Dermis microvascular lymphatic vessel endothelial cell (primary cell): Measurements from ENCODE around the gene SOCS3. TPM values are rescaled to one million over a fixed set of nuclear protein-coding genes. Genes with fewer than 3 reads are reported as not detected.

ENCODE experiments used
- DNase-seq, 2 donors: peaks; one replicate each; pipeline versions ENCODE4 v3.0.0 to v3.0.0-alpha.2; 2010; ENCODE audit warnings: low read depth in 2 of 2
- total RNA-seq: library from RNA; depleted of rRNA; stranded (reverse); fragments of >200 nt; gene quantifications from 2 replicates; pipeline ENCODE4 v1.2.1, GENCODE V29; 2014

The SOCS3 gene
- total RNA-seq, 1 donor from 2014 or later: 35.8 TPM

DNA sequence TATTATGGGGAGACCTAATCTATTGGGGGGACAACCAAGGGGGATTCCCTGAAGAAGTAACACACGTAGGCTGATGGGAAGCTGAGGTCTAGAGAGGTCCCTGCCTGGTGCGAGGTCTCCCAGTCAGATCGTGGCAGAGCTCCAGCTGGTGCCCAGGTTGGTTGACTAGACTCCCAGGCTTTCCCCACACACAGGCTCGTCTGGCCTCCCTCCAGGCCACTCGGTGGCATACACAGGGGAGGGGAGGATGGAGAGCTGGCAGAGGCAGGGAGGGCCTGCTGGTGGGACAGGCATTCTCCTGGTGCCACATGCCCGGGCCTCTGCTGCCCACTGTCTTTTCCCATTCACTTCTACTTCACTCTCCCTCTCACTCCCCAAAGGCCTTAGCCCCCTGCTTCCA is 8.5 kb upstream of the SOCS3 start:
- no peak for DNase-seq

DNA sequence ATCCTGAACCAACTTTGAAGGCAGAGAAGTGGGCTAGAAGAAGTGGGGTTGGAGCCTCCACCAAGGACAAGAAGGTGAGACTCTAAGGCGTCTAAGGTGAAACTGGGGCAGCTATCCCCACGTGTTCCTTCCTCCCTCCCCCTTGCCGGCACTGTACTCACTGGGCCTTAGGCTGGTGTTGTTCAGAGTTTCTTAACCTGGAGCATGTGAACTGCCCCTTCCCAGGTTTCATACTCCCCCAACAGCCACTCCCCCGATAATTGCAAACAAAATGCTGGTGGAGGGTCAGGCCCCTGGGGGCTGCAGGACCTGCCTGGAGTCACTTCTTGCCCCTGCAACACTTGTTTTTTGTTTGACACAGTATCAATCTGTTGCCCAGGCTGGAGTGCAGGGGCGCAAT is 7.3 kb upstream of the SOCS3 start:
- DNase-seq: no peak

DNA sequence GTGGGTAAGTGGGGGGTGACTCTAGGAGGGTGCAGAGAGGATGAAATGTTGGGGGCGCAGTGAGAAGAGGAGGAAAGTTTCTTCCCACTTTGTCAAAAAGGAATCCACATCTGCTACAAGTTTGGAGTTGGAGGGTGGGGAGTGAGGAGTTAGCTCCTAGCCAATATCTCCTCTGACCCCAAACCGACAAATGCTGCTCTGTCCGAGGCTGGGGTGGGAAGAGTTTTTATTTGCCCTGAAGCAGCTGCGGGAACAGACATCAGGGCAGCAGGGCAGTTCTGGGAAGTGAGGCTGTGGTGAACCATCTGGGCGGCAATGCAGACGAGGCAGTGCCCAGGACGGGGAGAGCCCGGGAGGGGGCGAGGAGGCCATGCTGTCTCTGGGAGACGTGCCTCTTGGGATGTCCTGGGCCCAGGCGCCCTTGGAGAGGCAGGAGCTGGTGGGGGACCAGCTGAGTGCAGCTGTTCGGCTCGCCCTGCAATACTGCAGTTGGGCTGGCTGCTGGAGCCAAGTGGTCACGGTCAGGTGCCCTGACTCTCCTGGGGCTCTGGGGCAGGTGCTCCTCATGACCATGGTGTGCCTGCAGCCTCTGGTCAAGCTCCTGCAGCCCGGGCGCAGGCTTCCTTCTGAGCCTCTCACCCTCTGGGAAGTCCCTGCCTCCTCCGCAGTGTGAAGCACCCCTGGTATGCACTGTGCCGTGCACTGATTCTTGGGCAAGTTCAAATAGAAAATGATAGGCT is 6.4 kb upstream of the SOCS3 start:
- no peak for DNase-seq

DNA sequence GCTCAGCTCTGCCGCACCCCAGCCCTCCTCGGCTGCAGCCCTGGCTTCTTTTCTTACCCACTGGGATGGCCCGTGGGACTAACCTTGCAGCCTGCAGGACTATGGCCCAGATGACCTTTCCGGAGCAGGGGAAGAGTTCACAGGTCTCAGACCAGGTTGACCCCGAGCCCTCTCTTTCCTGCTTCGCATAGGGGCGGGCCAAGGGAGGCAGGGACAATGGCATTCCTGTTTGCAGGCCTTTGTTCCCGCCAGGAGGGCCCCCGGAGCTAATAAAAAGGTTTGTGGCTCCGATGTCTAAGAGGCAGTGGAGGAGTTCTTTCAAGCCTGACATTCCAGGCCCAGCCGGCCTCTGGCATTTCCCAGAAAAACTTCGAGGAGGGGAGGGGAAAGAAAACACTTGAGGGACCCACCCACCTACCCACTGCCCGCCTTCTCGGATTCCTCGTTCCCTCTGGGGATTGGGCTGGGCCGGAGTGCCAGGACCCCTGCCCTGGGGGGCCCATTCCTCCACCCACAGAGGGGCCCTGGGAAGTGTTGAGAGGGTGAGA is 5.8 kb upstream of the SOCS3 start:
- no peak for DNase-seq

DNA sequence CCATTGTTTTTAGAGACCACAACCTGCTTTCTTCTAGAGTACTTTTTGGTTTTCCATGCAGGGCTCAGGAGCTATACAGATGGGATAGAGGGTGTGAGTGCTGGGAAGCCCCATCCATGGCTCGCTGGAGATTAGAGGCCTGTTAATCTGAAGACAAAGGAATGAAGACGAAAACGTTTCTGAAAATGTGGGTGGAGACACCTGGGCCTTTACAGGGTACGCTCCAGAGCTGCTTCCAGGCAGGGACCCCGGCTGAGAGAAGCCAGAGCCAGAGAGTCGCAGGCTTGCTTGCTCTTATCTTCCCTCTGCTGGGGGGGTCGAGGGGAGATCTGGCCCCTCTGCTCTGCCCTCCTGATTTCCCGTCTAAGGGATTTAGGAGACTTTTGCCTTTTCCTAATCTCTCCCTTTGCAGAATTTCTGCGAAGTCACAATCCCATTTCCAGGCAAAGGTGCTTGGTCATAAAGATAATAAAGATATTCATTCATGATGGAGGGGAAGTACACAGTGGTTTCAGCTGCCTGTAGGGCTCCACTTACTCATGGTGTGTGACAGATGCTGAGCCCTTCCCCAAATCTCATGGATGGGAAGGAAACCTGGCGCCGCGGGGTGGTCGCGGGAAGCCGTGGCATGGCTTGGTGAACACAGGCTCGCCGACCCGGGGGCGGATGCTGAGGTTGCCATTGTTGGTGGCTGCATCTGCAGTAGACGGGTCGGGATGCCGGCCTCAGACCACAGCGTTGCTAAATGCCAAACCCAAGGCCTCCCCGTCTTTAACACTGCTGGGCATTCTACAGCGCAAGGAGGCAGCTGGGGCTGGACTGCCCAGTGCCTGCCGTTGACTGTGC is 4.8 kb upstream of the SOCS3 start:
- DNase-seq: no peak

DNA sequence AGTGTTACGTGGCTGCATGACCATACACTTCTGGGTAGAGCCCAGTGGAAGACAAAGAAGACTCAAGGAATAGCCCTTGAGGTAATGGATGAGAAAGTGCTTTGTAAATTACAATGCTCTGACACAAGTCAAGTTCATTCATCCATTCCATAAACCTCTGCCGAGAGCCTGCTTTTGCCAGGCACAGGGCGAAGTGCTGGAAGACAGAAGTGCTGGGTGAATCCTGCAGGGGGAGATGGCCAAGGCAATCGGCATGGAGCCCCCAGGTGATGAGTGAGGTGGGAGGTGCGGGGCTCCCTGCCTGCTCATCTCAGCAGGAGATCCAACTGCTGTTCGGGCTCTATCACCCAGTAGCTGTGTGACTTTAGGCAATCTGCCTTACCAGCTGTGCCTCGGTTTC is 2.8 kb upstream of the SOCS3 start:
- DNase-seq: no peak

DNA sequence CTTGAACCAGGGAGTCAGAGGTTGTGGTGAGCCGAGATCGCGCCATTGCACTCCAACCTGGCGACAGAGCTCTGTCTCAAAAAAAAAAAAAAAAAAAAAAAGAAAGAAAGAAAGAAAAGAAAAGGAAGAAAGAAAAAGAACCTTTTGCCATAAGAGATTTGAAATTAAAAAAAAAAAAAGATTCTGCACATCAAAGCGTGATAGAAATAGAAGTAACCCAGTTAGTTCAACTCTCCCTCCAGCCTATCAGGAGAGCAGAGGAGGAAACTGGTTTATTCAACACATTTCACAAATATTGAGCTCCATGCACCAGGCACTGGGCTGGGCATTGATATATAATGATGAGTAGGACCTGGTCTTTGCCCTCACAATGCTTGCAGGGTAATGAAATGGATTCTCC is 2.4 kb upstream of the SOCS3 start:
- no peak for DNase-seq

DNA sequence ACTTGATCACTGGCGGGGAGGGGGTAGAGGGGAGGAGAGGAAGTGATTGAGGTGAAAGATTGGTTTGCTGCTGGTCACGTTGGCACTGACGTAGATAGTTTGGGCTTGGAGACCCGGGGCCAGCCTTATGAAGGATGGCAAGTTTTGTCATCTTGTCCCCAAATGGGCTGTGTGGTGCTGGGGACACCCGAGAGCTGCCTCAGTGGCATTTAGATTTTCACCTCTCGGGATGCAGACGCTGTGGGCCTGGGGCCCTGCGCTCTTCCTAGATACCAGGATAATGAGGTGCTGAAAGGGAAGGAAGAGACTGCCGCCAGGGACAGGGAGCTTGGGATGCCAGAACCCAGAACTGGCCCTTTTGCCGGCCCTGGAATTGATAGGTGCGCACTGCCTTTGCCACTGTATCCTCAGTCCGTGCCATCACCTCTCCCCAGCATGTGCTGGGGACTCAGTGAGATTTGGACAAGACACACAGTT is 1.4 kb upstream of the SOCS3 start:
- DNase-seq: no peak

DNA sequence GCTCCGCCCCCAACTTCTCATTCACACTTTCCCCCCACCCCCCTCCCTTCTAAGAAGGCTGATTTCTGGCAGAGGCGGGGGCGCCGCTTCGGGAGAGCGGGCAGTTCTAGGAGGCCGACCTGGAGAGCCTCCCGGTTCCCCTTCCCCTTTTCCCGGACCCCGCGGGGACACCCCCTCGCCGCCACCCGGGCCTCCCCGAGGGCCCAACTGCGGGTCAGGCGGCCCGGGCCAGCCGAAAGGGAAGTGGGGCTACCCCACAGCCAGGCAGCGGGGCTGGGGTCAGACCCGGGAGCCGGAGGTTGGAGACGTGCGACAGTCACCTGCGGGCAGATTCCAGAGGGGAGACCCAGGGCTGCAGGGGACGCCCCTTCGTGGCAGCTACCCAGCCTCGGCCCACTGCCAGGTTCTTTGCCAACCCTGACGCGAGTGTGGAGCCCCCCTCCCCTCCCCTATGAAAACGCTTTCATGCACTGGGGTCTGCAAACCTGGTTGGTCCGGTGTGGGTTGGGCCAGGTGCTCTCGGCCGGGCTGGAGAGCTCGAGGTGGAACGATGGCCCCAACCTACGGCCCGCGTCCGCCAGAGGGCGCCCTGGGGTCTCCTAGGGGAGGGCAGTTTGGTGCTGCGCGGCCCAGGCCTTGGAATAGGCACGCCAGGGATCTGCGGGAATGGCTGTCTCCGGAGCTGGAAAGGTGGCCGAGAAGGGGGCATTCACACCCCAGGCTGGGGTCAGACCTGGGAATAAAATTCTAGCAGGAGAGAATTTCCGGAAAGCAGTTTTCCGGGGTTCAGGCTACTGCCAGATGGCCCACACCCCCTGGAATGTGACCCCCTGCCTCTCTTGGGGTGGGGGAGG is 721 bp upstream of the SOCS3 start:
- peak in 1 of 2 donors; percentile 87 for DNase-seq

DNA sequence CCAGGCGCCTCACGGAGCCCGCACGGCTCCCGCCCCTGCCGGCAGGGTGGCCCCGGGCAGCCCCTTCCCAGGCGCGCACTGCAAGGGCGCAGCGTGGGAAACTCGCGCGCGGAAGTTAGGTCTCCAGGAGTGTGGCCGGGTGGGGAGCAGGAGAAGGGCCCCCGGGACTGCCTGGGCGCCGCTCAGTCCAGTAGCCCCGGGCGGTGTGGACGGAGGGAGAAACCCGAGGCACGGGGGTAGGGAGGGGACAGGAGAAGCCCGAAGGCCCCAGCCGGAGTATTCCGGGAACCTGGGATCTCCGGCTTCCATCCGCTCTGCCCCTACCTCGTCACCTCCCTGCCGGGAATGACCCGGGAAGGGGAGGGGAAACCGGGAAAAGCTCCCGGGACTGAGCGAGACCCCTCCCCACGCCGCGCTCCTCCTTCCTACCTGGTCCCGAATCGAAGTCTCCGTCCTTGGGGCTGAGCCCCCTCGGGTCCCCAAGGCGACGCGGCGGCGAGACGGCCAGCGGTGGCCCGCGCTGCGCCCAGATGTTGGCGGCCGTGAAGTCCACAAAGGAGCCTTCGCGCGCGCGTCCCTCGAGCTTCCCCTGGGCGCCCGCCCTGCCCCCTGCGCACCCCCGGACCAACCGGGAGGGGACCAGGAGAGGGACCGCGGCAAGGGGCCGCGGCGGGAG is 418 bp downstream of the SOCS3 start:
- peak in 1 of 2 donors; percentile 43 for DNase-seq

DNA sequence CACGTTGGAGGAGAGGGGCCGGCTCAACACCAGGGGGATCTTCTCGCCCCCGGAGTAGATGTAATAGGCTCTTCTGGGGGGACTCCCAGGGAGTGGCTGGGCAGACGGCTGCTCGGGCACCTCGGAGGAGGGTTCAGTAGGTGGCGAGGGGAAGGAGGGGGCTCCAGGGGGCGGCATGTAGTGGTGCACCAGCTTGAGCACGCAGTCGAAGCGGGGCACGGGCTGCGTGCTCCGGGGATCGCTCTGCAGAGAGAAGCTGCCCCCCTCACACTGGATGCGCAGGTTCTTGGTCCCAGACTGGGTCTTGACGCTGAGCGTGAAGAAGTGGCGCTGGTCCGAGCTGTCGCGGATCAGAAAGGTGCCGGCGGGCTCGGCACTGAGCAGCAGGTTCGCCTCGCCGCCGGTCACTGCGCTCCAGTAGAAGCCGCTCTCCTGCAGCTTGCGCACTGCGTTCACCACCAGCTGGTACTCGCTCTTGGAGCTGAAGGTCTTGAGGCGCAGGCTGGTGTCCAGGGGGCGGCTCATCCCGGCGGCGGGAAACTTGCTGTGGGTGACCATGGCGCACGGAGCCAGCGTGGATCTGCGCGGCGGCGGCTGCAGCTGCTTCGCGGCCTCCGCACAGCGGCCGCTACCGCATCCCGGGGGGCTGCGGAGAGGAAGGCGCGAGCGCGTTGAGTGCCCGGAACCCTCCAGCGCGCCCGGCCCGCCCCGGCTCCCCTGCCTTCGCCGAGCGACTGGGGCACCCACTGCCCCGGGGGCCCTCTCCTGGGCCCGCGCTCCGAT is 1.1 kb downstream of the SOCS3 start:
- peak in 1 of 2 donors; percentile 74 for DNase-seq

DNA sequence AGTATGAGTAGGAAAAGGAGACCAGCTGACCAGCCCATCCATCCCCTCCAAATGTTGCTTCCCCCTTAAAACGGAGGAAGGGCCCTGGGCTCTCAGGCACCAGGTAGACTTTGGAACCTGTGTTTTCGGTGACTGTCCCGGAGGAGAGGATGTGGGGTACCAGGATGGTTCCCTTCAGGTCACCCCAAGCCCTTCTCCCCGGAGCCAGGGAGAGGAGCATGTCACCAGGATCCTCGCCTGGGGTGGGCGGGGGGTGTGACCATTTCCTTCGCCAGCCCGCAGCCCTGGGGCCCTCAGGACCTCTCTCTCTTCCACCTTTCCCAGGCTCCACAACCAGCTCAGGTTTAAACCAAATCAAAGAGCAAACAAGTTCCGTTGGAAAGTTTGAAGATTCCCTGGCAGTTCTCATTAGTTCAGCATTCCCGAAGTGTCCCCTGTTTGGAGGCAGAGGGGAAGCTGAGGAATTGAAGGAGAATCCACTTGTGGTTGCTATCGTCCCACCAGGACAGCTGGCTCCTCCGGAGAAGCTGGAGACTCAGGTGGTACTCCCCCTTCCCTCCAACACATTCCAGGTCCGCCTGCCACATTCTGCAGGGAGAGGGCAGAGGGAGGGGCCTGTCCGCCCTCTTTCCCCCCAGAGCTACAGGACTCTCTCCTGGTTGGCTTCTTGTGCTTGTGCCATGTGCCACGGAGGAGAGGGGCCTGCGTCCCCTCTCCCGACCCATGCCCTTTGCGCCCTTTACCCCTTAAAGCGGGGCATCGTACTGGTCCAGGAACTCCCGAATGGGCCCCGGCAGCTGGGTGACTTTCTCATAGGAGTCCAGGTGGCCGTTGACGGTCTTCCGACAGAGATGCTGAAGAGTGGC is 2.0 kb downstream of the SOCS3 start:
- DNase-seq: no peak

DNA sequence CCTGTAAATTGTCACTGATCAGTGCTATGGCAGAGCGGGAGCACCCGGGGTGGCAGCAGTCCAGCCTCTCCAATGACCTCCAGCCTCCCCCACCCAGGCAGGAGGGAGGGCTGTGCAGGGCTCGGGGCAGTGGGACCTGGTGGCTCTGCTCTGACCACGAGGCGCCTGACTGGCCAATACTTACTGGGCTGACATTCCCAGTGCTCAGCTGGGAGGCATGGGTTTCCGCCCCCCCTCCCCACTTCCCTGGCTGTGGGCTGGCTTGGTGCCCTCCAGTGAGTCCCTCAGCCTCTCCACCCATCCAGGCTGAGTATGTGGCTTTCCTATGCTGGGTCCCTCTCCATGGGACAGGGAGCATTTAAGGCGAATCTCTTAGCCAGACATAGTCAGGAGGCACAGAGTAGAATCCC is 2.7 kb downstream of the SOCS3 start:
- peak; percentile 72 to 88 for DNase-seq

DNA sequence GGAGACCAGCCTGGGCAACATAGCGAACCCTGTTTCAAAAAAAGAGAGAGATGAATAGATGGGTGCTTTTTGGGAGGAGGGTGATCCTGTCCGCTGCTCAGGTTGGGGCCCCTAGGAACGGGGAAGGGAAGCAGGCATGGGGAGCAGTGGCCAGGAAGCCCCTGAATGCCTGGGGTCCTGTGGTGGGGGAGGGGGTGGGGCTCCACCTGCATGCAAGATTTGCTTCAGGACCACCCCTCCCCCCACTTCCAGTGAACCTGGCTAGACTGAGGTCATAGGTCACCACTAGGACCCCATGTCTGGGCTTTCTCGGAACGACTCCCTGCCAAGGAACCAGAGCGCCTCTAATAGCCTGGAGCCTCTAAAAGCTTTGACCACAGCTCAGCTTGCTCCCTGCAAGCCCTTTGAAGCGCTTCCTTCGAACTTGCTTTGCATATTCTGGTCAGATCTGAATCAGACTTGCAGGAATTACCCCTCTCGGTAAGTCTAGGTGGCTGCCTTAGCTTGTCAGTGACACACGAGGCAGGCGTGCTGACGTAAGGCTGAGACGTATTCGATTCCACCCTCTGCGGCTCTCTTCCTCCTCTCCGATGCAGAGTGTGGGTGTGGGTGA is 3.7 kb downstream of the SOCS3 start:
- no peak for DNase-seq

DNA sequence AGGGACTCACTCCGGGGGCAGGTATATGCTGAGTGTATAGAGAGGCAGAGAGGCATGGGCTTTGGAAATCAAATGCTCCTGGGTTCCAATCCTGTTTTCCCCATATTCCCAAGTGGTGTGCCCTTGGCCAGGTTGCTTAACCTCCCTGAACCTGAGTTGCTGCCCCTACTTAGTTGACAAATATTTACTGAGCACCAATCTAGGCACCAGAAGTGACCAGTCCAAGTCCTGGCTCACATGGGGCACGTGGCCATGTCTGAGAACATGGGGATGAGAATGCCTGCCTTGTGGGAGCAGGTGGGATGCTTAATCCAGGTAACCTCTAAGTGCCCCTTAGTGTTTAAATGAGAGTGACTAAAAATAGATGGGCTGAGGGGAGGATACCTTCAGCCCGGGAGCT is 4.2 kb downstream of the SOCS3 start:
- no peak for DNase-seq

DNA sequence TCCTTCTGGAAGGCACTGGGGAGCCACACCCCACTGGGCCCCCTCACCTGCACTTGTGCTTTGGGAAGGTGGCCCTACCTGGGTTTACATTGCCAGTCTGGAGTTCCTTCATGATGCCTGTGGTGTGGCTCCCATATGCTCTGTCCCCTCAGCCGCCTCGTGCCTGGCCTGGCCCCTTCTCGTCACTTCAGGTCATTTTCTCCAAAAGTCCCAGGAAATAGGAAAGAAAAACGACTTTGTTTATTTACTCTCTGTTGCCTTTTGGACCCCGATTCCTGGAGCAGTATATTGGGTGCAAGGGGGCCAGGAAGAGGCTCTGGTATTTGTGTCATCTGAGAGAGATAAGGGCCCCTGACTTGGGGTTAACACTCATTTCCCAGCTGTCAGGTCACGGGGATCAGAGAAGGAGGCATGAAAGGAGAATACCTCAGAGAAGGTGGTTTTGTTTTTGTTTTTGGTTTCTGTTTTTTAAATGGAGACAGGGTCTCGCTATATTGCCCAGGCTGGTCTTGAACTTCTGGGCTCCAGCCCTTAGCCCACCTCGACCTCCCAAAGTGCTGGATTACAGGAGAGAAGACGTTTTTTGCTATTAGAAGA is 4.7 kb downstream of the SOCS3 start:
- no peak for DNase-seq

DNA sequence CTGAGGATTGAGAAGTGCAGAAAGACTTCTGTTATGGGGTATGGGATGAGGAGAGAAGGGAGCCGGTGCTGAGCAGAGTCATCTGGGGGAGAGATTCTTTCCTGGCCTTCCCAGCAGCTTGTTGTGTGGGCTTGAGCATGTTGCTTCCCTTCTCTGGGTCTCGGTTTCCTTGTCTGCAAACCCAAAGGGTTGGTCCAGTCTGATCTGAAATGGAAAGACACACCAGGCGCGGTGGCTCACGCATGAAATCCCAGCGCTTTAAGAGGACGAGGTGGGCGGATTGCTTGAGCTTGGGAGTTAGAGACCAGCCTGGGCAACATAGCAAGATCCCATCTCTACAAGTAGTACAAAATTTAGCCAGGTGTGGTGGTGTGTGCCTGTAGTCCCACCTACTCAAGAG is 6.0 kb downstream of the SOCS3 start:
- no peak for DNase-seq

DNA sequence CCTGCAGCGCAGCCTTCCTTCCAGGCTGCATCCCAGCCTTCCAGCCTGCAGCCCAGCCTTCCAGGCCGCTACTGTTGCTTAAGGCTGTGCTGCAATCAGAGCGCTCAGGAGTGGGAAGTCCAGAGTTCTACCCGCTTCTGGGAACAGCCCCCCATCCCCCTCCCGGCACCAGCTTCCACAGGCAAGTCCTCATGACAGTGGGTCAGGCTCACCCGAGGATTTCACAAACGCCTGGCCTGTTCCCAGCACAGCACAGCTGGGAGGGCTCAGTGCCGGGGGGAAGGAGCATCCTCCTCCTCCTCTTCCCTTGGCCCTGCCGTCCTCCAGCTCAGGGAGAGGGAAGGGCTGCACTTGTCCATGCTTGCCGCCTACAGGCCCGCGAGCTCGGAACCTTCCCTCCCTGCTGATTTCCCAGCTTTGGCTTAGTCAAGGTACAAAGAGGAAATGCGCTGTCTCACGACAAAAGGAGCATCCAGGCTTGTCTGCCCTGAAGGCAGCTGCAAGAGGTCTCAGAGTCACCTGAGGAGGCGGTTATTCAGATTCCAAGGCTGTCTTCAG is 8.3 kb downstream of the SOCS3 start:
- DNase-seq: no peak
